ENCODE data around the gene AMD1. TPM values are rescaled to one million over a fixed set of nuclear protein-coding genes. Genes with fewer than 3 reads are reported as not detected.
A peak's percentile ranks its signal among the peaks of the same experiment; 100 is the strongest.

The AMD1 gene
- total and polyA plus RNA-seq, 9 of the 15 experiments (the other 6 are each of a cell fraction or from before 2014, with no cell fraction given) = 60.0 to 151 (median 85.6) TPM

GRCh38 chr6:110873981-110874879 lies at the start of gene AMD1 (continued):
- TF ChIP-seq ZNF318 (IDR thresholded peaks at IDR 0.05; ENCODE audit: borderline replicate concordance in 1 of 2, low read depth in 1 of 2) (no peak), ATF6 (CRISPR knock-in tag; IDR thresholded peaks at IDR 0.05) (no peak), ZKSCAN3 (CRISPR knock-in tag; IDR thresholded peaks at IDR 0.05) (no peak), CREB1 (IDR thresholded peaks at IDR 0.05) (peak; percentile 94), CREB1 (CRISPR knock-in tag; IDR thresholded peaks at IDR 0.05) (peak; percentile 96), ZSCAN29 (IDR thresholded peaks at IDR 0.05) (no peak; the same call in 1 of the 2 replicates), CREB3 (tag; conservative IDR thresholded peaks at IDR 0.05; ENCODE audit: low read depth) (no peak), SMARCC2 (IDR thresholded peaks at IDR 0.05; ENCODE audit: low read depth) (no peak), TRIM28 (IDR thresholded peaks at IDR 0.05) (no peak), ILK (tag; IDR thresholded peaks at IDR 0.05; ENCODE audit: borderline replicate concordance, low read depth) (no peak), HSF4 (CRISPR knock-in tag; IDR thresholded peaks at IDR 0.05; ENCODE audit: borderline replicate concordance) (no peak), ZNF232 (CRISPR knock-in tag; IDR thresholded peaks at IDR 0.05) (no peak), ZNF639 (CRISPR knock-in tag; conservative IDR thresholded peaks at IDR 0.05 in 1 of 2, IDR thresholded peaks at IDR 0.05 in 1 of 2) (no peak; a peak in 1 of 4 replicates), ZNF583 (CRISPR knock-in tag; IDR thresholded peaks at IDR 0.05) (no peak)
